GM21619 (cell line): ENCODE results near the gene MAGED1.
A peak's percentile ranks its signal among the peaks of the same experiment; 100 is the strongest.

ENCODE experiments used
- ATAC-seq: cut with Tn5 transposase; IDR thresholded peaks from one replicate; pipeline ENCODE4 v1.9.1; 2021; ENCODE audit not compliant: unreplicated experiment

MAGED1 gene

DNA sequence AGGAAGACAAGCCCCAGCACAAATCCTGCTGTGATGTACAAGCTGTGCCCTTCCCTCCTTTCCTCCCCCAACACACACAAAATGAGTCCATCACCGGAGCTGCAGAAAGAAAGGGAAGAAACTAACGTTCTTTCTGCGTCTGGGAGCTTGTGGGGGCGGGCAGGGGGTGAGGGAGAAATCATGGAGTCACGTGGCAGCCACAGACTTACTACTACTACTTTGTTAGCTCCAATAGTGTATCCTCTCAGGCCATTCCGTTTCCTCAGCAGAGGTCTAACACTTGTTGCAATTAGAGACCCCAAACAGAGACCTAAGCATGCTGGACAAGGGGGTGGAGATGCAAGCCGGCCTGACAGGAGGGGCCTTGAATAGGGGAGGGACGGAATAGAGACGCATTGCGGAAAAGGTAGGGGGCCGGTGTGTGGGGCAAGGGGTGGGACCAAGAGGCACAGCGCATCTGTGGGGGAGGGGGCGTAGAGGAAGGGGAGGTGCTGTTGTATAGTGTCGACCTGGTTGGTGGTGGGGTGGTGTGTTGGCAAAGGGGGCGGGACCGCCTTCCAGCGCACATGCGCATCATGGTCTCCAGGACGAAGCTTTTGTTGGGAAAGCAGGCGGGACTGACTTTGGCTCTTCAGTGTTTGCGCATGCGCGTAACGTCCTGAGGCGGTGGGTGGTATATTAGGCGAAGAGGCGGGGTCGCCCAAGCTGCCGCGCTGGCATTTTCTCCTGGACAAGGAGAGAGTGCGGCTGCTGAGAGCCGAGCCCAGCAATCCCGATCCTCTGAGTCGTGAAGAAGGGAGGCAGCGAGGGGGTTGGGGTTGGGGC is at the start of gene MAGED1:
Gene MAGED1, plus strand, starts transcription at position 703 of the 825 bp plus-strand sequence. CDS start 682 bp downstream, outside the sequence.
- peak; percentile 57 for ATAC-seq

DNA sequence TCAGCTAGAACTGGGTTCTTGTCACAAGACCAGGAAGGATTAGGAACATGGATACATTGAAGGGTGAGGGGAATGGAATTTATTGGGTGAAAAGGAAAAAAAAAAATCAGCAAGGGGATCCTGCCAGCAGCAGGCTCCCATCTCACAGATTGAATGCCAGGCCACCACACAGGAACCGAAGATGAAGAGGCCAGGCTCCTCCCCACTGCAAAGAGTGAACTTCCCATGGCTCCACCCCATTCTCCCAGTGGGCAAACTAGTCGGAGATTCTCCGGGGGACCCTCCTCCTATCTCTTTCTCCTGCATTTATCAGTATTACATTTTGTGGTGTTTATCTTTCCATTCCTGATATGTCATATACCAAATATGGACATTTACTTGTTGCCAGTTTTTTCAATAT is 46.0 kb upstream of the MAGED1 start:
- ATAC-seq: no peak

GRCh38 chrX:51851507-51852085 is 41.8 kb upstream of the MAGED1 start:
- ATAC-seq: peak; percentile 57

DNA sequence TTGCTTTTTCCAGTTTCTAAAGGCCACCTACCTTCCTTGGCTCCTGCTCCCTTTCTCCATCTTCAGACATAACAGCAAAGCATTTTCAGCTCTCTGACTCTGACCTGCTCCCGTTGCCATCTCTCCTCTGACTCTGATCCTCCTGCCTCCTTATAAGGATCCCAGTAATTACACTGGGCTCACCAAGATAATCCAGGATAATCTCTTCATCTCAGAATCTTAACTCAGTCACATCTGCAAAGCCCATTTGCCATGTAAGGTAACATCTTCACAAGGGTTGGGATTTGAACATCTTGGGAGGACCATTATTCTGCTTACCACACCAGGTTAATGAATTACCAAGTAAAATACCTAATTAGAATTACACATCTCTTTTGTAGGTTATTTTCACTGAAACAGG is 41.3 kb upstream of the MAGED1 start:
- ATAC-seq: no peak

- no peak for ATAC-seq
Measured at GRCh38 chrX:51852621-51853020, 40.8 kb upstream of the MAGED1 start.

DNA sequence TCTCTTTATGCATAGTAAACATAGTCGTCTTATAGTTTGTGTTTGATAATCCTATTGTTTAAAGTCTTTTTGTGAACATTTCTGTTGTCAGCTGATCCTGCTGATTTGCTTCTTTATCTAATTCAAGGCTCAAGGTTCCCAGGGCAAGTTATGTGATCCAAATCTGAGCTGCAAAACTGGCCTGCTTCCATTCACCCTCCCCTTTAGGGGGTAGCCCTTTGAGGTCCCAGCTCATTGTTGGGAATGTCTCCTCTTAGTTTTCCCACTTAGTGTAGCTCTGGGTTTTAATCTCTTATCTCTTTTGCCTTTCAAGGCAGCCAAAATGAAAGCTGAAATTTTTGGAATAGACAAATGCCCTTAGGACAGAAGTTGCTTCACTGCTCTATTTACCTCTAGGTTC is 40.2 kb upstream of the MAGED1 start:
- no peak for ATAC-seq

DNA sequence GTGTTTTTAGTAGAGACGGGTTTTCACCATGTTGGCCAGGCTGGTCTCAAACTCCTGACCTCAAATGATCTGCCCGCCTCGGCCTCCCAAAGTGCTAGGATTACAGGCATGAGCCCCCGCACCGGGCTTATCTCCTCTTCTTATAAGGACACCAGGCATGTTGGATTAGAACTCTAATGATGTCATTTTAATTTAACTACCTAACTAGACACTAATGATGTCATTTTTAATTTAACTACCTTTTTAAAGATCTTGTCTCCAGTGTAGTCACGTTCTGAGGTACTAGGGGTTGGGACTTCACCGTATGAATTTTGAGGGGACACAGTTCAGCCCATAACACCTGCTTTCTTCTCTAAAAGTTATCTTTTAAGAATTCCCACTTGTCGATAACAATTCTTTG is 37.7 kb upstream of the MAGED1 start:
- ATAC-seq: no peak

- no peak for ATAC-seq
Measured at GRCh38 chrX:51857159-51857733, 36.2 kb upstream of the MAGED1 start.

GRCh38 chrX:51860679-51861078 is 32.7 kb upstream of the MAGED1 start:
- ATAC-seq: no peak

GRCh38 chrX:51862920-51863319 is 30.5 kb upstream of the MAGED1 start:
- ATAC-seq: no peak

- no peak for ATAC-seq
Measured at GRCh38 chrX:51866210-51866609, 27.2 kb upstream of the MAGED1 start.

DNA sequence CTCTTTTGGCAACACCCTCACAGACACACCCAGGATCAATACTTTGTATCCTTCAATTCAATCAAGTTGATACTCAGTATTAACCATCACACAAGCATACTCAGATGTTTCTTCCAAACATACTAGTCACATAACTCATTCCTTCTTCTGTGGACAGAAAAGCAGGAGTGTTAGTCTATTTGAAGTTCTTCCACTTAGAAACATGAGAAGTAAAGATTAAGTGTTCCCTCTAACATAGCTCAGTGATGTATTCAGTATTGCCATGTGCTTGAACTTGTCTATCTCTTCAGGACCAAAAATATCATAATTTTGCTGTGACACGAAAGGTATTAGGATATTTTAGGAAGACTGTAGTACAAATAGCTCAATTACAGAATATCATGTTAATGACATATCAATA is 25.8 kb upstream of the MAGED1 start:
- ATAC-seq: no peak

DNA sequence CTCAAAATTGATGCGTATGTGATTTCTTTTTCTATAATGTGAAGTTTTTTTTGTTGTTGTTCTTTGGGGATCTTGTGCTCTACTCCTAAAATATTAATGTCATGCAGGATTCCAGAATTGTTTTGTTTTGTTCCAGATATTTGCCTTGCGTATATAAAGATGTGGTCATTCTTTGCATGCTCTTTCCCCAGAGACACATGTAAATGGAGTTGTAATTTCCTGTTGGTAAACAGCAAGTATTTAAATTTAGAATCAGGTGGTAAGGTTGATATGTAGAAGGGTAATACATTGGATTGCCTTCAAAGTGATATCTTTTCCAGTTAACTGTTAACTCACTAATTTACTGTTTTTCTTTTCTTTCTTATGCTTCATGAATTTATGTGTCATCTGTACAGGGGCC is 23.1 kb upstream of the MAGED1 start:
- ATAC-seq: no peak

DNA sequence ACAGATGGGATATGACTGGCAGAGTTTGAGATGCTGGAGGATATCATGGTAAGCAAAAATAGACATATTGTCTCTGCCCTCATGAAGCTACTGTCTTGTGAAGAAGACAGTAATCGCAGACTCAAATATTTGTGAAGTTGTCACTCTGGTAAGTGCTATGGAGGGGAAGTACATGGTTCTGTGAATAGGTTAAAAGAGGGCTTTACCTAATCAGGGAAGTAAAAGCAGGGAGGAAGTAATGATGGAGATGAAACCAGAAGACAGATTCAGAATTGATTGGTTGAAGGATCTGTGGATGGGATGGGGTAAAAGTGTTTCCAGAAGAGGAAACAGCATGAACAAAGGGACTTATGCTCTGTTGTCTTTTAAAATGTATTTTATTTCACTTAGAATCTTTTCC is 19.3 kb upstream of the MAGED1 start:
- ATAC-seq: no peak

DNA sequence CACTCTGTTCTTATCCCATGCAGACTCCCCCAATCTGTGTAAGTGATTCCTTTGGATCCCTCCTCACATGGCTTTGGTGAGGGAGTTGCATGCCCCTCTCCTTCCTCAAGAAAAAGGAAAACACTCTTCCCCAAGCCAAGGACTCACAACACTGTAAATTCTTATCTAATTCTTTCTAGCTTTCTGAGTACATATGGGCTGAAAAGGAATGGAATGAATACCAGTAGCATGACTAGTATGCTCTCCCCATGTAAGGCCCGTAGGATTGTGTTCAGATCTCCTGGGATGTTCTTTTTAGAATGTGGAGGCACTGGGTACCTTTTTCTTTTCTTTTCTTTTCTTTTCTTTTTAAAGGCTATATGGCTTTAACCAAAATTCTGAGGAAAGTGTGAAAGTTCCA is 17.0 kb upstream of the MAGED1 start:
- no peak for ATAC-seq

- ATAC-seq: no peak
Measured at GRCh38 chrX:51878056-51878455, 15.4 kb upstream of the MAGED1 start.

GRCh38 chrX:51889851-51890250 is 3.6 kb upstream of the MAGED1 start:
- ATAC-seq: no peak

GRCh38 chrX:51891245-51891644 is 2.2 kb upstream of the MAGED1 start:
- ATAC-seq: no peak

DNA sequence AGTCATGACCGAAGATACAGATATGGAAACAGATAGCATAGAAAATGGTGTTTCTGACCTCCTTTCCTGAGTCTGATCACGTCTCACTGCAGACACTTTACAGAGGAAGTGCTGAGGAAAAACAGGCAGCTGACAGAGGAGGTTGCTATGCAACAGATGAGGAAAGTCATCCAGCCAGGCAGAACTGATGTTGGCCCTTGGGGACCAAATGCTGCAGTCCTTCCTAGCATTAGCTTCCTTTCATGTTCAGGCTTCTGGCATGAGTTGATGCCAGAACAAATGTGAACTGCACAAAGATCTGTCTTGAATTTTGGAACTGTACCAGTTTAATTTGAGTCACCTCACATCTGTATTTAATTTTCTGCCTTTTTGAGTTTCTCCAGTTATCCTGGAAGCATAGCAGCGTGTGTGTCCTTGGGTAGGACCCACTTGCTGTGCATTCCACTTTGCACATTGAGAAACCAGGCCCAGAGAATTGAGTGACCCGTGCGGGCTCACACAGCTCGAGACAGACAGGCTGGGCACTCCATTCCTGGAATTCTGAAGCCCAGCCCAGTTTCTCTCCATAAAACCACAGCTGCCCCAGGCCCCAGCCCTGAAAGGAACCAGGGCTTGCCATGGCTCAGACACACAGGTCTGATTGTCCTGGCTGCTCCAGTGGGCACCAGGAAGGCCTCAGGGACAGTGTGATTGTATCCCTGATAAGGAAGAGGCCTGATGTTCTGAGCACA is 1.4 kb upstream of the MAGED1 start:
- ATAC-seq: peak; percentile 45

DNA sequence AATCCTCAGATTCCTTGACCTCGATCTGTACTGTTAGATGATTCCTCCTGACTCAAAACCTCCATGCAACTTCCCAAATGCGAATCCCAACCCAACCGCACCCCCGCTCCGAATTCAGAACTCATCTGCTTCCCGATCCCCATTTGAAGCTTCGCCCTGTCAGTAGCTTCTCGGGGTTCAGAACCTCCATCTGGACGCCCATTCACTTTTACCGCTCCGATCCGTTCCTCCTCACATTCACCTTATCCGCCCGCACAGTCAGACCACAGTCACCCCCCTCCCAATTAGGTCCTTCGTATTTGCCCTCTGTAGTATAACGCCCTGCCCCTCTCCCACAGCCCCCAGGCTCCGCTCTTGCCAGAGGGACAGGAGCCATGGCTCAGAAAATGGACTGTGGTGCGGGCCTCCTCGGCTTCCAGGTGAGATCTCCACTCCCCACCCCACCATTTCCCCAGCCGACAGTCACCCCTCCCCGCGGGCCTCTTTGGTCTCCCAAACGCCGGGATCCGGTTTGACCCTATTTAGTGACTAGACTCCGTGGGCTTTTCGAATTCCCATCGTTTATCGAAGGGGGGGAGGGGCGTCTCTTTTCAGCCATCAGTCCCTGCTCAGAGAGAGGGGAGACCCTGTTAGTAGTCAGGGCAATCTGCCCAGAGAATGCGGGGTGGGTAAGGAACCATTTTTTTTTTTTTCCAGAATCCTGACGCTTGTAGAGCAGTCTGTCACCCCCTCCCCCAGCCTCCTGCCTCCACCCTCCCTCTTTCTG is 691 bp downstream of the MAGED1 start:
- no peak for ATAC-seq
